Brain microvascular endothelial cell (primary cell): ENCODE results near the gene NOL3.

Experiments used
- DNase-seq: peaks from one replicate; pipeline ENCODE4 v3.0.0-alpha.2; 2020
- H3K27ac ChIP-seq: fragments of 250-450 bp; sonication (Bioruptor Pico); 2 replicates; pipeline ENCODE4 v1.5.1; 2020; ENCODE audit warnings: mild to moderate bottlenecking, moderate library complexity
- H3K27me3 ChIP-seq: fragments of 250-450 bp; sonication (Bioruptor Pico); replicated peaks from 2 replicates; pipeline ENCODE4 v1.5.1; 2020; ENCODE audit warnings: mild to moderate bottlenecking
- H3K36me3 ChIP-seq: fragments of 250-450 bp; sonication (Bioruptor Pico); replicated peaks from 2 replicates; pipeline ENCODE4 v1.5.1; 2020; ENCODE audit warnings: mild to moderate bottlenecking
- H3K4me3 ChIP-seq: 2 replicates; pipeline ENCODE4 v1.5.1; 2011; ENCODE audit warnings: low read depth, mild to moderate bottlenecking, control low read depth, low read length, moderate library complexity
- CTCF ChIP-seq: IDR thresholded peaks from 2 replicates; pipeline ENCODE4 v1.5.1; 2011; ENCODE audit warnings: low read depth, mild to moderate bottlenecking, moderate library complexity, low read length, control low read depth, inconsistent platforms; ENCODE audit errors: missing control alignments
- in situ Hi-C: cut with HindIII; loops from 2 replicates; pipeline ENCODE4 v1.10.0; 2017; ENCODE audit warnings: low sequenced_read_pairs, low pct_ligation_motif_present

NOL3 gene

GRCh38 chr16:67148221-67148620 lies 22.1 kb upstream of the NOL3 start:
- DNase-seq, result no peak
- Histone ChIP-seq H3K36me3 (peaks cover 31% of the 10 kb centered on the region), H3K27ac (no peak overlapping the region), H3K27me3 (no peaks in the 10 kb centered on the region), H3K4me3 (no peak overlapping the region)
- in situ Hi-C loops, result no loop called here
- TF ChIP-seq CTCF, result no peak

- TF ChIP-seq CTCF, result no peak
- Histone ChIP-seq H3K27ac (no peak overlapping the region), H3K4me3 (no peak overlapping the region), H3K27me3 (no peaks in the 10 kb centered on the region), H3K36me3 (peaks cover 30% of the 10 kb centered on the region)
- in situ Hi-C loops, result no loop called here
- DNase-seq, result no peak
Measured at GRCh38 chr16:67148656-67149275, 21.6 kb upstream of the NOL3 start.

- H3K27ac ChIP-seq, result no peak overlapping the region
- TF ChIP-seq CTCF, result no peak
- no peaks in the 10 kb centered on the region for H3K27me3 ChIP-seq
- no peak for DNase-seq
- in situ Hi-C loops, result no loop called here
- H3K4me3 ChIP-seq, result no peak overlapping the region
- H3K36me3 ChIP-seq, result peaks cover 23% of the 10 kb centered on the region
Measured at GRCh38 chr16:67149276-67150046, 20.9 kb upstream of the NOL3 start.

- peak; percentile 1 for TF ChIP-seq CTCF
- Histone ChIP-seq H3K36me3 (peaks cover 16% of the 10 kb centered on the region), H3K27ac (peak overlapping the region; percentile 25), H3K27me3 (no peaks in the 10 kb centered on the region), H3K4me3 (peak overlapping the region; percentile 58)
- DNase-seq, result peak; percentile 37
- in situ Hi-C loops, result no loop called here
Measured at GRCh38 chr16:67150047-67150832, 20.1 kb upstream of the NOL3 start.

DNA sequence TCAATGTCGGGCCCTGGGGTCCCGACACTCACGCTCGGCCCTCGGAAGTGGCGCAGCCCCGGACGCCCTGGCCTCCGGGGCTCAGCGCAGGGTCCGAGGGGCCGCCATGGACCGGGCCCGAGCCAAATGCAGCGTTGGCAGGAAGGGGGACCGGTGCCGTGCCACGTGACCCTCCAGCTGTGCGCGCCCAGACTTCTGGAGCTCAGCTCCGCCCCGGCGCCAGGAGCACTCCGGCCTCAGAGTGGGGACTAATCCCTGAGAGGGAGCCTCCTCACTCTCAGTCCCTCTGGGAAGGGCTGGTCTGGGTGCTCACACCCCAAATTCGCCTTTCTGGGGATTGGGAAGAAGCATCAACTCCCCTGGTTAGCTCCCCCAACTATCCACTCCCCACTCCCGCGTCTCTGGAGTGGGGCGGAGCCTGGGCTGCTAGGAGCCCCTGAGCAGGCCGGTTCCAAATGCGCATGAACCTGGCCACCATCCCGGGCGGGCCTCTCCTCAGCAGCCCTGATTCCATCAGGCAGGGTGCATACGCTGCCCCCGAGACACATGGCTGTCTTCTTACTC lies 19.4 kb upstream of the NOL3 start, which contains the start of gene B3GNT9:
Gene B3GNT9, minus strand, starts transcription at position 166 of the 564 bp plus-strand sequence. CDS start 513 bp downstream, outside the sequence.
- H3K4me3 ChIP-seq, result peak within 1 kb of the TSS; percentile 58
- peaks cover 5% of the 10 kb centered on the region for H3K27me3 ChIP-seq
- peak; percentile 43 for DNase-seq
- peaks cover 13% of the 10 kb centered on the region for H3K36me3 ChIP-seq
- in situ Hi-C loops, result no loop called here
- TF ChIP-seq CTCF, result no peak
- H3K27ac ChIP-seq, result peak within 1 kb of the TSS; percentile 25
